ENCODE data around the gene C16orf95. TPM values are rescaled to one million over a fixed set of nuclear protein-coding genes. Genes with fewer than 3 reads are reported as not detected.
A peak's percentile ranks its signal among the peaks of the same experiment; 100 is the strongest.

C16orf95 gene
- total RNA-seq, 1 experiment from 2014 or later = 2.6 TPM

DNA sequence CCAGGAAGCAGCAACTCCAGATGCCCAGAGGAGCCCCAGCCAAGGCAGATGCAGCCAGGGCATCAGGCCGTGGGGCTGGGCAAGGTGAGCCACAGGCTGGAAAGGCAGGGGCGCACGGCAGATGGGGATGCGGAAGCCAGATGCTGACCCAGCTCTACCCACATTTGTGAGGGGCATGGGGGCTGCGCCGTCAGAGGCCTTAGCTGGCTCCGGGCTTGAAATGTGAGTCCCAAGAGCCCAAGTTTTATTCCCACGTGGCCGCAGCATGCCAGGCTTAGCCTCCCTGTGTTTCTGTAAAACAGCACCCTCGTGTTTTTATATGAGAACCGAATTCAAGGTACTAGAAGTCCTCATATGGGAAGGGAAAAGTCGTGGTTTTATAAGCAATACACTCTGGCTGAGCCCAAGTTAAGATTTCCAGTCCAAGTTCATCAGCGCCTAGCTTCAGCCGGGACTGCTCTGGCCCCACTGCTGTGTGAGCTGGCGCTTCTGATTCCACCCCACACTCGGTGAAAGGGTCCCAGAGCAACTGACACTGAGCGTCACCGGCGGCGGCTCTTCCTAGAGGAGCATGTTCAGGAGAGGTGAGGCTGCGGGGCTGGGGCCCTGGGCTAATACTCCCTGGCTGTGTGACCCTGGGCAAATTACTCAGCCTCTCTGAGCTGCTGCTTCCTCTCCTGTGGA is 6.7 kb upstream of the C16orf95 start:
- in situ Hi-C loops (cut with HindIII; ENCODE audit: low pct_unique_long_range_greater_than_20kb, low sequenced_read_pairs) = no loop called here
- DNase-seq (ENCODE audit: low read depth, low spot score) = no peak

DNA sequence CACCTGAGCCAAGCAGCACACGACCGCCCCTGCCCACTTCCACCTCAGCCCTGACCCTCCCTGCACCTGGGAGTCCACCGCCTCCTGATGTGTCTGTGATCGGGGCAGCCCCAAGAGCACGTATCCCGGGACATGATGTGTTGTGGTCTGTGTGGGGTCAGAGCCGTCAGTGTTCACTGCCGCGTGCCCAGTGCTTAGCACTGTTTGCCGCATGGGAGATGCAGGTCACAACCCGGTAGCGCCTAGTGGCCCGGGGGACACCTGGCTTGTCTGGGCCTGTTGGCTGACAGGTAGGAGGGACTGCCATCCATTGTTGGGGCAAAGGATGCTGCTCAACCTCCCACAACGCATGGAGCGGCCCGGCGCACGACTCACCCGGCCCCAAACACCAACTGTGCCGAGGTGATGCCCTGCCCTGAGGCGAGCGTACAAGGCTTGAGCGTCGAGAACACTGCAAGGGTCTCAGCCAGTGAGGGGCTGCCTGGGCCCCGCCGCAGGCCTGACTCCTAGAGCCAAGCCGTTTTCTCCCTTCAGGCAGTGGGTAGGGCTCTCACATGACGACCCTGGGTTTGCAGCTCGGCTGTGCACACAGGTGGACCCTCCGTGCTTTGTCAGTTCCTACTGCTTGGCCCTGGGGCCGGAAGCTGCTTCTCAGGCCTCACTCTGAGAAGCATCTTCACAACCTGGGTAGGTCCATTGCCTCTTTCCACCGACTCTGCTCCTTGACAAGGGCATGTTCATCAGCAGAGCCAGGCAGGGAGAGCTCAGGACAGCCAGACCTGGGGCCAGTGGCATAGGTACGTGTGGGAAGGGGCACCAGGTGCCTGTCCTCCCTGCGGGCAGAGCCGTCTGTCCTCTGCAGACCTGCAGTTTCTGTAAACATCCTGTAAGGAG is 5.9 kb upstream of the C16orf95 start:
- in situ Hi-C loops (cut with HindIII; ENCODE audit: low pct_unique_long_range_greater_than_20kb, low sequenced_read_pairs) = no loop called here
- no peak for DNase-seq (ENCODE audit: low read depth, low spot score)

DNA sequence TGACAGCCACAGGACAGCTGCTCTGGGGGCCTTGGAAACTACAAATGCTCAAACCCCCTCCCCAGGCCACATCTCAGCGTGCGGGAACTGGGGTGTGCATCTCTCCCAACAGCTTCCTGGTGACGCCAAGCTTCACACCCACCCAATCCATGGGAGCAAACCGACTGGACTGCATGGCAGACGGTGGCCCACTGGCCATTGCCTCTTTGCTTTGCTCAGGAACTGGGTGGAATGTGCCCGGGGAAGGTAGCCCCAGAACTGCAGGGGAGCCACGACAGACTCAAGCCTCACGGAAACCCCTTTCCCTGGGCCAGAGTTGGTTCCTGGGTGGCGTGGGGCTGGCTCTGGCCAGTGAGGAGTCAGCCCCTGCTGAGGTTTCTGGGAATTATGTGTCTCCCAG is 5.2 kb upstream of the C16orf95 start:
- in situ Hi-C loops (cut with HindIII; ENCODE audit: low pct_unique_long_range_greater_than_20kb, low sequenced_read_pairs) = no loop called here
- no peak for DNase-seq (ENCODE audit: low read depth, low spot score)

GRCh38 chr16:87321336-87322107 is 4.3 kb upstream of the C16orf95 start:
- in situ Hi-C loops (cut with HindIII; ENCODE audit: low pct_unique_long_range_greater_than_20kb, low sequenced_read_pairs) = no loop called here
- DNase-seq (ENCODE audit: low read depth, low spot score) = no peak

GRCh38 chr16:87320510-87321227 is 3.5 kb upstream of the C16orf95 start:
- in situ Hi-C loops (cut with HindIII; ENCODE audit: low pct_unique_long_range_greater_than_20kb, low sequenced_read_pairs) = no loop called here

GRCh38 chr16:87319997-87320491 is 2.9 kb upstream of the C16orf95 start:
- in situ Hi-C loops (cut with HindIII; ENCODE audit: low pct_unique_long_range_greater_than_20kb, low sequenced_read_pairs) = no loop called here
- DNase-seq (ENCODE audit: low read depth, low spot score) = no peak

More at GRCh38 chr16:87320510-87321227, 3.5 kb upstream of the C16orf95 start:
- no peak for DNase-seq (ENCODE audit: low read depth, low spot score)

DNA sequence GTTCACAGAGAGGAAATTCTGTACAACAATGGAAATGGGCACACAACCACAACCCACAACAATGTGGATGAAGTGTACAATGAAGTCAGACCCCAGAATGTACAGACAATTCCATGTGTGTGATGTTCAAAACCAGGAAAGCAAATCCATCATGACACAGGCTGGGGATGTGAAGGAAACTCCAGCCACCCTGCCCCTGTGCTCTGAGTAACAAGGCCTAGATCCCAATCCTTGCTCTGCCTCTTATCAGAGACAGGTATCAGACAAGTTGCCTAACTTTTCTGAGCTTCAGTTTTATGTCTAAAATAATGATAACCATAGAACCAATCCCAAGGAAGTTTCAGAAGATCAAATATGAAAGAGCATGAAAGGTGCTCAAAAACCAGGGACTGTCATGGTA is 1.8 kb upstream of the C16orf95 start:
- DNase-seq (ENCODE audit: low read depth, low spot score) = no peak
- in situ Hi-C loops (cut with HindIII; ENCODE audit: low pct_unique_long_range_greater_than_20kb, low sequenced_read_pairs) = no loop called here

- peak; percentile 37 for DNase-seq (ENCODE audit: low read depth, low spot score)
- in situ Hi-C loops (cut with HindIII; ENCODE audit: low pct_unique_long_range_greater_than_20kb, low sequenced_read_pairs) = no loop called here
Observed at GRCh38 chr16:87317750-87318644, 805 bp upstream of the C16orf95 start.

DNA sequence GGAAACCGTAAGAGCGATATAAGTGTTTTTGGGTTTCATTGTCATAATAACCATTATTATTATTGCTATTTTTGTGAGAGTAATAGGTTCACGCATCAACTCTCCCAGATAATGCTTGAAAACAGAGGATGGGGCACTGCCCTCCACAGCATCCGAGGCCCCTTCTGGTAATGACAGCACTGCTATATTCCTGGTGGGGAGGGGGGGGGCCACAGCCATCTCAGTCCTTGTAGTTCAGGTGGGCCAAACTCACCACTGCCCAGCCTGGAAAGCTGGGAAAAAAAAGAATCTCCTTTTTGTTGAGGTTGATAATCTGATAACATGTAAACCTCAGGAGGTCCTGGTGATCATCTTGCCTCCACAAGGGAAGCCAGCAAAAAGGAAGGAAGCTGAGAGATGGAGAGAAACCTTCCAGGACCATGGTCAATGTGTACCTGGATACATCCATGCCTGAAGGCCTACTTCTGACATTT is 706 bp downstream of the C16orf95 start:
- DNase-seq (ENCODE audit: low read depth, low spot score) = no peak
- in situ Hi-C loops (cut with HindIII; ENCODE audit: low pct_unique_long_range_greater_than_20kb, low sequenced_read_pairs) = no loop called here

DNA sequence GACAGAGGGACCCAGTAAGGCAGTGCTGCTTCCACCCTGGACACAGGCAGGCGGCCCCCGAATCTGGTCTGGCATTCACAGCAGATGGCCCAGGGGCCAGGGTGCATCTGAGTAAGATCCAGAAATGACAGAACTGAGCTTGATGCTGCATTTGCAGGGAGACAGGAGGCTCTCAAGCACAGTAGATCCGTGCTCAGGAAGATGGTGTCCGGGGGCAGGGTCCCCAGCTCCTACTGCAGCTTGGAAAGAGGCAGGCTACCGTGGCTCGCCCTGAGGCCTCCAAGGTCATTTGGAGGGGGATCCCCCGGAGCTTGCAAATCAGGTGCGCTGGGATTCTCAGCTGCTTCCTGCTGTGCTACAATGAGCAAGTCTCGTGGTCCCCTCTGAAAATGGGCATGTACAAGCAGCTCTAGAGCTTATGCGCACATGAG is 2.2 kb downstream of the C16orf95 start:
- DNase-seq (ENCODE audit: low read depth, low spot score) = no peak
- in situ Hi-C loops (cut with HindIII; ENCODE audit: low pct_unique_long_range_greater_than_20kb, low sequenced_read_pairs) = no loop called here

DNA sequence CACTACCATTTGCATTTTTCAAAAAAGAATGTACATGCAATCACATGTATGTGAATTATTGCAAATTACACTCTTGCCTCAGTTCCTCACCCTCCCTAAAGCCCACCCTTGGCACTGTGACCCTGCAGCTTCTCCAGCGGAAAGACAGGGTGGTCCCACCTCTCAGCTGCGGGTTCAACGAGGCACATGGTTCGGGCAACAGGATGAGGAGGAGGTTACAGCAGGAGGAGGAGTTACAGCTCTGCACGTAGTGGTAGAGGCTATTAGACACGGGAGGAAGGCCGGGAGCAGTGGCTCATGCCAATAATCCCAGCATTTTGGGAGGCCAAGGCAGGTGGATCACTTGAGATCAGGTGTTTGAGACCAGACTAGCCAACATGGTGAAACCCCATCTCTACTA is 5.2 kb downstream of the C16orf95 start:
- DNase-seq (ENCODE audit: low read depth, low spot score) = no peak
- in situ Hi-C loops (cut with HindIII; ENCODE audit: low pct_unique_long_range_greater_than_20kb, low sequenced_read_pairs) = no loop called here

- no peak for DNase-seq (ENCODE audit: low read depth, low spot score)
- in situ Hi-C loops (cut with HindIII; ENCODE audit: low pct_unique_long_range_greater_than_20kb, low sequenced_read_pairs) = no loop called here
Observed at GRCh38 chr16:87311387-87311786, 5.8 kb downstream of the C16orf95 start.

DNA sequence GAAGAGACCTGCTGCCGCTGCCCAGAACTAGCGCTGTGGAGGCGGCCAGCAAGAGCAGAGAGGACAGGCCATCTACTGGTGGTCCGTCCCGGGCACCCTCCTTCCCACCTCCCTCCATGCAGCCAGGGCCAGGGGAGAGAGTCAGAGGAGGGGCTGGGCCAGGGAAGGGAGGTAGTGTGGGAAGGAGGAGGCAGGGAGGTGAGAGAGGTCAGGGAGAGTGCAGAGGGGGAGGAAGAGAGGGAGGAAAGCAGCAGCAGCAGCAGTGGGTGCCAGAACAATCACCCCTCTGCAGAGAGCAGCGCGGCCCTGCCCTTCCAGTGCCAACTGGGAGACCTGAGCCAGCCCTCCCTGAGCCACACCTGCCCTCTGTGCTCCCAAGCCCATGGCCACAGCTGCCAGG is 6.6 kb downstream of the C16orf95 start:
- in situ Hi-C loops (cut with HindIII; ENCODE audit: low pct_unique_long_range_greater_than_20kb, low sequenced_read_pairs) = no loop called here
- no peak for DNase-seq (ENCODE audit: low read depth, low spot score)

- in situ Hi-C loops (cut with HindIII; ENCODE audit: low pct_unique_long_range_greater_than_20kb, low sequenced_read_pairs) = no loop called here
- no peak for DNase-seq (ENCODE audit: low read depth, low spot score)
Observed at GRCh38 chr16:87309620-87310525, 7.3 kb downstream of the C16orf95 start.

DNA sequence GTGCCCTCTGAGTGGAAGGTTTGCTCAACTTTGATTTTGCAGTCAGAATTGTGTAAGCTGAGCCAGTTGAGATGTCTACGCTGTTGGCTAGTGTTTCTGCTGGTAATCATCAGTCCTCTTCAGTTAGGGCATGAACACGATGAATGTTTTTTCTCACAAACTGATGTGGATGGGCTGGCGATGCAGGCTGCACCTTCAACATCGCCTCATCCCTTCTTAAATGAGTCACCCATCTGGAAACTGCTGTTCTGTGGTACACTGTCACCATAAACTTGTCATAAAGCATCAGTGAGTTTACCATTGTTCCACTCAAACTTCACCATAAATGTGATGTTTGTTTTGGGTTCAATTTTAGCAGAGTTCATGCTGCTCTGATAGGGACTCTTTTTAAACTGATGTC is 8.4 kb downstream of the C16orf95 start:
- no peak for DNase-seq (ENCODE audit: low read depth, low spot score)
- in situ Hi-C loops (cut with HindIII; ENCODE audit: low pct_unique_long_range_greater_than_20kb, low sequenced_read_pairs) = no loop called here

DNA sequence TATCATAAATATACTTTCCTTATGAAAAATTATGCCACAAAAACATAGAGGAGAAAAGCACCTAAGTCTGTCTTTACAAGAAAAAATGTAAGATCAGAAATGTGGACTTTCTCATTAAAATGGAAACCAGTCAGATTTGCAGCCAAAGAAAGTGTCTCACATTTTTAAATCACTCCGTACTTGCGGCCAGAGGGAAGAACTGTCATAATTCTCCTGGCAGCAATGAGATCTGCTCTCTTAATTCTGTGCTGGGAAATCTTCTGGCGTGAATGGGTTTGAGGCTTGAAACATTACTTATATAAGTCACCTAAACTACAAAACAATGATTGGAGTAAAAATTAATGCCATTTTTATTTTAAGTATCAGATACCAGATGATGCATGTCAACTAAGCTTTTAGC is 10.7 kb downstream of the C16orf95 start:
- DNase-seq (ENCODE audit: low read depth, low spot score) = no peak
- in situ Hi-C loops (cut with HindIII; ENCODE audit: low pct_unique_long_range_greater_than_20kb, low sequenced_read_pairs) = no loop called here
